Dermis blood vessel endothelial cell (primary cell): Measurements from ENCODE around the gene DOK6. TPM values are rescaled to one million over a fixed set of nuclear protein-coding genes. Genes with fewer than 3 reads are reported as not detected.

Source experiments
- DNase-seq: peaks from one replicate; pipeline ENCODE4 v3.0.0; 2010
- total RNA-seq: library from RNA; depleted of rRNA; stranded (reverse); fragments of >200 nt; gene quantifications from 2 replicates; pipeline ENCODE4 v1.2.3, GENCODE V29; 2014

The DOK6 gene
- total RNA-seq, 1 donor from 2014 or later: under 0.01 TPM

GRCh38 chr18:69755856-69756496 lies 355.3 kb downstream of the DOK6 start:
- no peak for DNase-seq

DNA sequence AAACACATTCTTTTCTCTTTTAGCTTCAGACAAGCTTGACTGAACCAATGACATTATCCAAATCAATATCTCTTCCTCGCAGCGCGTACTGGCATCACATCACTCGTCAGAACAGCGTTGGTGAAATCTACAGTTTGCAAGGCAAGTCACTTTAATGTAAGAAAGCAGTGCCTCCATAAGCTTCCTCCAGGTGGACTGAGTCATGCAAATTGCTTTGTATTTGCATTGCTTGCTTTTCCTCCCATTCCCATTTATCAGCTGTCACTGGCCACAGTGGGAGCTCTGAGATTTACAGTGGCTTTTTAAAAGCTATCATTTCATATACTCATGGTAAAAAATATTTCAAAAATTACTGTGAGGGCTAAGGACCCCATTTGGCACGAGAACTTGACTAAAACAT lies 357.0 kb downstream of the DOK6 start:
- no peak for DNase-seq

DNA sequence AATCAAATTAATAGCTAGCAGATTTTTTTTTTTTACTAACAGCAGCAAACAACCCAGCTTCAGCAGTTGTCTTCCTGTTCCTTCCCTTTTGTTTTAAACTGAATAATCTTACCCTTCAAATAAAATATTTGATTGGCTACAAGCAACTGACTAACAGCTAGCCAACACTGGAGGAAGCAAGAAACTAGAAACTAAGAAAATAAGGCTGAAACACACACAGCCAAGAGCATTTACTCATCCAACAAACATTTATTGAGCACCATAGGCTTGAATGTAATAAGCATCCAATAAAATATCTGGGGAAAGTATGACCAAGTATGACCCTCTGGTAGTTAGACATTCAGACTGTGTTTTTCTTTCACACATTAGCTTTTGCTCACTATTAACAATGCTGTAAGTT lies 357.8 kb downstream of the DOK6 start:
- DNase-seq: no peak

- no peak for DNase-seq
These were observed 358.4 kb downstream of the DOK6 start for GRCh38 chr18:69759046-69759445.

DNA sequence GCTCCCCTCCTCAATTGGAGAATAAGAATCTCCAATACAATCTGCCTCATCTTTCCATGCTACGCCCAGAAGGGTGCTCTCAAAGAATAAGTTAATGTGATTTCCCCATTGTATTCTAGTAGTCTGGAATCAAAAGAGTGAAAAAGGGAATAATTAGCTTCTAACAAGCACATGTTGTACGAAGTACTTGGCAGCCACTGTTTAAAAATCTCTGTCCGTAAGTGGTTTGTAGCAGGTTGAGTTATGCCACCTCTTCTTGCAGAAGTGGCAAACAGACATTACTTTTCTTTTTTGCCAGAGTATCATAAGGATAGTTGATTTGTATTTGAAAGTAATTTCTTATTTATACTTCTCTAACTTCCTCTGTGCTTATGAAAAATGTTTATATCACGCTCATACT lies 362.3 kb downstream of the DOK6 start:
- DNase-seq: no peak

DNA sequence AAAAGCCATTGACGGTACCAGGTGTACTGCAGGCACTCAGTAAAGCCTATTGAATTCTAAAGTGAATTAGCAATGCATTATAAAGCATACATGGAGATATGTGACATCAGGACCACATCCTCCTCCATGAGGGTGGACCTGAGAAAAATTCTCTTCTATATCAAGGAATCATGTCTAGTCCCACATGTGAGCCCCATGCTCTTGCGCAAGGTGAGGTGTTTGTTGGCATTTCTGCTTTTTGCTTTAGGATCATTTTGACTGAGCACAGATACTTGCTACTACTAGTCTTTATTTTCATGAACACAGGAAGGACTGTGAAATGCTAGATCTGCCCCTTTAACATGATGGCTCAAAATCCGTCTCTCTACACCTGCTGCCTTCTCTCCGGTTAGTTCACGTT lies 363.1 kb downstream of the DOK6 start:
- DNase-seq: no peak

GRCh38 chr18:69770238-69770637 lies 369.6 kb downstream of the DOK6 start:
- no peak for DNase-seq

DNA sequence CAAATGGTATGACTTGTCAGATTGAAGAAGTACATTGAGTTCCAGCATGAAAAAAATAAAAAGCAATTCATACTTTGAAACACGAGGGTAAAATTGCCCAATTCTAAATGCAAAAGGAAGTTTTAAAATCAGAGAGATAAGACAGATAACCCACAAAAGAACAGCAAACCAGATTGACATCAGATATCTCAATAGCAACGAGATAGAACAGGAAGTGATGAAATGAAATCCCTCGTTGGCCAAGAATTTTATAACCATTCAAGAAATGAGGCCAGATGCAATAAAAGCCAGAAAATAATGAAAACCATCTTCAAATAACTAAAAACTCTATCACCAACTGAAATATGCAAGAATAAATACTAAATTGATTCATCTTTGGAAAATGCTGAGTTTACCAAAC lies 374.1 kb downstream of the DOK6 start:
- DNase-seq: no peak

DNA sequence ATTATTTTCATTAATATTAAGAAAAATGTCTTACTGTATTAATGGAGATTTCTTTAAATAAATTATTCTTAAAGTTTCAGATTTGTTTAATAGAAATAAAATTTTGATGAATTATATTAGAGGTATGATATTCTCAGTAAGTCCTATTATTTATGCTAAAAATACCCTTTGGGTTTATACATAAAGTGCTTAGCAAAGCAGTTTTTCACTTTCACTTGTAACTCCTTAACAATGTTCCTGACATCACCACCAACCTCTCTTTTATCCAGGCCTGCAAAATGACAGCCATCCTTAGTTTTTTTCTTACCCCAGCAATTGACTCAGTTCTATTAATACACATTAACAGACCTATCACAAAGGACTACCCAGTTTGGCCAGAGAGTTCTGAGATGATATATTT lies 376.6 kb downstream of the DOK6 start:
- DNase-seq: no peak

DNA sequence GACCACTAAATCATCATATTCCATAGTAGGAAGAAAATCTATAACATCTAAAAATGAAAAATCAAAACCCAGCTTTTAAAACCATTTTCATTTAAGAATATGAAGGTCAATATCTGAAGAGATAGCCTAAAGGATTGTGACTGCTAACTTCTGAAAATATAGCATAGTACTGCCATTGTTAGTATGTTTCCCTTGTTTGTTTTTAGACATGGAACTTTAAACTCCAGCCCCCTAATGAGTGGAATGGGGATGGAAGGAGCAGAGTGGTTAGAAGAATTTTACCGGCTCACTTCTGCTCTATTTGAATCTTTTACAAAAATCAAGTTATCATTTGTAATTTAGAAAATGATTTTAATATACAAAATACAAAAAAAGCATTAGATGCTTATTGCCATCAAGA lies 378.0 kb downstream of the DOK6 start:
- DNase-seq: no peak

- DNase-seq: no peak
These were observed 380.2 kb downstream of the DOK6 start for GRCh38 chr18:69780851-69781250.

- DNase-seq: no peak
These were observed 384.1 kb downstream of the DOK6 start for GRCh38 chr18:69784815-69785214.

DNA sequence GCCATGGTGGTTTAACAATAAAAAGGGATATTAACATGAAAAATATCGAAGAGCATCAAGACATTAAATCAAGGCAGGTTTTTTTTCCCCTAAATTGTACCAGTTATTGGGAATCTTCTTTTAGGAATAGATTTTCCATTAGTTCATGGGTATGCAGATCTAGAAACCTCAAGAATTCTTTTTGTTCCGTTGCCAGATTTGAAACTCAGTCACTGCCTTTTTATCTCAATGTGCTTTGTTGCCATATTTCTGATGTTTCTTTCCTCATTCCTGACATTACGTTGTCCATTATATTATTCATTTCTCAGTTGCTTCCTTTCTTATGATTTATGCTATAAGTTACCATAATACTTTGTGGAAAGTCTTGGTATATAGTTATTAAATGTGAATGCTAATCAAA lies 384.8 kb downstream of the DOK6 start:
- DNase-seq: no peak

DNA sequence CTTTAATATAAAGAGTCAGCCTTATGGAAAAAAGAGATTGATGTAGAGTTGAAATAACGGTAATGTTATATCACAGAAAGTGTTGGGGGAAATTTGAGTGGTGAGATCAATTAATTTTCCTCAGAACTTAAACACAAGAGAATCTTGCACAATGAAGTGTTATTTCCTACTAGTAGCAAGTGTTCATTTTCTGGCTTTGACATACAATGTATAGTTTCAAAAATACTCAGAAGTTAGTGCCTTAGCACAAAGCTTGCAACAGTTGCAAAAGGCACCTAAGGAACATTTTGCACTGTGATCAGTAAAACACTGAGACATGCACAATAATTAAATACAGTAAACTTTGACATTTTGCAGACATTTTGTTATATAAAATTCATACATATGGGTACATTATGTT lies 385.7 kb downstream of the DOK6 start:
- DNase-seq: no peak

GRCh38 chr18:69787825-69788547 lies 387.3 kb downstream of the DOK6 start:
- peak; percentile 29 for DNase-seq

DNA sequence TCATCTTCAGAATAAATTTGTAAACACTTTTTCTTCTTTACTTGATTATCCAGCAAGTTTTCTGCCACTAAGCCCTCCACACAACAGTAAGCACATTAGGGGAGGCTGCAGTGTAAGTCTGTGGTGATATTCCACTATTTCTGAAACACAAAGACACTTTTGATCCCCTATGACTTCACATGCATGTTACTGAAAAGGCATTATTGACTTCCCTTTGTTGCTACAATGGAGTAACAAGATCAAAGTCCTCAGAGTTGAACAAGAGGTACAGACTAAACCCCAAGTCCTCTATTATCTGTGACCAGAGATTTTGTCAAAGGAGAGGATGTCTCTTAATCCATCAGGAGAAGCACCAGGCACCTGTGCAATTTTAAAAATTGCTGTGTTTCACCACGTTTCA lies 389.1 kb downstream of the DOK6 start:
- DNase-seq: no peak

DNA sequence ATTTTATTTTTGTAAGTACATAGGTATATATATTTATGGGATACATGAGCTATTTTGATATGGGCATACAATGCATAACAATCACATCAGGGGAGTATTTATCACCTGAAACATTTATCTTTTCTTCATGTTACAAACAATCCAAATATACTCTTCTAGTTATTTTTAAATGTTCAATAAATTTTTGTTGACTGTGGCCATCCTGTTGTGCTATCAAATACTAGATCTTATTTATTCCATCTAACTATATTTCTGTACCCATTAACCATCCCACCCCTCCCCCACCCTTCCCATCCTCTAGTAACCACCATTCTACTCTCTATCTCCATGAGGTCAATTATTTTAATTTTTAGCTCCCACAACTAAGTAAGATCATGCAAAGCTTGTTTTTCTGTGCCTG lies 390.0 kb downstream of the DOK6 start:
- no peak for DNase-seq

GRCh38 chr18:69795791-69796190 lies 395.1 kb downstream of the DOK6 start:
- DNase-seq: no peak

GRCh38 chr18:69804776-69805501 lies 404.3 kb downstream of the DOK6 start:
- DNase-seq: no peak

- no peak for DNase-seq
These were observed 407.7 kb downstream of the DOK6 start for GRCh38 chr18:69808399-69808798.

DNA sequence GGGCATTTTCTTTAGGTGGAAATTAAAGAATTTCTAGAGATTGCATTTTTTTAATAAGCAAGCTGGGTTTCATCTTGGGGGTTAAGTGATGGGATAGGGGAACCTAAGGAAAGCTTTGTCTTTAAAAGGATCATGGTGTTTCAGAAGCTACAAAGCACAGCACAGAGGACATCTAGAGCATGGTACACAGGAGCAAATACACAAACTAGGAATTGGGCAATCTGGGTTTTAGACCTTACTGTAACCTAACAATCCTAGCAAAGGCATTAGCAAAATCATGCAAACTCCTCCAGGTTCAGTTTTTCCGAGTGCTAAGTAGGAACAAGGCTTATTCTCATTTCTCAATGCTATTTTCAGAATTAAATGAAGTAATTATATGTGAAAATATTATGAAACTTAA lies 412.9 kb downstream of the DOK6 start:
- no peak for DNase-seq

DNA sequence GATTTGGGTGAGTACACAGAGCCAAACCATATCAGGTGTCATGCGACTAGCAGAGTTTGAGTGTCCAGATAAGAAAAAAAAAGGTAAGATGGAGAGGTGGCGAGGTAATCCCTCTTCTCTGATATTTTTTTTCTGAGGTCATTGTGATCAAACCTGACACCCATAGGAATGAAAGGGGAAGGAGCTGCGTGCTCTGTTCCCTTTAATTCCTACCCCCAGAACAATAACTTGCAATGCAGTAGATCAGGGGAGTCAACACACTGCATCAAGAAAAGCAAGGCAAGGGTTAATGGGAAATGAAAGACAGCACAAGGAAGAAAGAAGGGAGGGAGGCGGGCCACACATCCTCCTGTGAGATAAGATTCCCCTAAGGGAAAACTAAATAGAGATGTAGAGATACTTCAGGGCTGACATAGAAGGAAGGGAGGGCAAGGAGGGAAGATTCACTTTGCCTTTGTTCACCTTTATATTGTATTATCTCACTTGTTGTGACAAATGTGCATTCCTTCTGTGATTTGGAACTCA lies 414.2 kb downstream of the DOK6 start:
- no peak for DNase-seq

DNA sequence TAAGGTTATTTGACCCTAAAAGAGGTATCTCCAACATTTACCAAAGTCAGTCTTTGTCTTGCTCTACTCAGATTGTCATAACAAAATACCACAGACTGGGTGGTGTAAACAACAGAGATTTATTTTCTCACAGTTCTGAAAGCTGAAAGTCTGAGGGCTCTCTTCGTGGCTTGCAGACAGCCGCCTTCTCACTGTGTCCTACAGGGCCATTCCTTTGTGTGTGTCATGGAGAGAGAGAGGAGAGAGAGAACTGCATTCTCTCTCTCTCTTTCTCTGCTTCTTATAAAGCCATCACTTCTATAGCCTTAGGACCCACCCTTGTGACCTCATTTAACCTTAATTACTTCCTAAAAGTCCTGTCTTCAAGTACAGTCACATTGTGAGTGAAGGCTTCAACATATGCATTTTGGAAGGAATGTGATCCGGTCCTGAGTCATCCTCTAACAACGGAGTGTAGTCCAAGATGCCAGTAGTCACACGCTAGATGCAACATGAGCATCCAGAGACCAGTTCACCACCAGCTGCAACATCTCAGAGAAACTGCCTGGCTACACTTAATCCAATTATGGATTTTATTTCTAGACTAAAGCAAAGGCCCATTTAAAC lies 416.8 kb downstream of the DOK6 start:
- DNase-seq: no peak
